WTC11 (cell line): ENCODE data around the gene AGBL1. TPM values are rescaled to one million over a fixed set of nuclear protein-coding genes. Genes with fewer than 3 reads are reported as not detected.

Experiments used
- ATAC-seq: fragments of 200-7000 bp; cut with Tn5 transposase; 2 replicates; pipeline ENCODE4 v1.10.0; 2021; ENCODE audit warnings: mild to moderate bottlenecking, moderate library complexity
- CTCF ChIA-PET: fragments of 300-600 bp; sonication (Branson Sonifier 250); formaldehyde crosslinking; loops from one replicate; lab custom pipeline; 2021; ENCODE audit warnings: antibody characterized with exemption; lab: Charles Lee
- POLR2A ChIA-PET: fragments of 350-600 bp; sonication (Branson Sonifier 250); formaldehyde crosslinking; loops from one replicate; lab custom pipeline; 2021; ENCODE audit warnings: antibody characterized with exemption; lab: Charles Lee
- DNase-seq: peaks from one replicate; pipeline ENCODE4 v3.0.0; 2021; ENCODE audit warnings: low spot score
- H3K27ac Mint-ChIP-seq: 2 replicates; pipeline ENCODE4 v1.8.0; 2021; ENCODE audit warnings: mixed read lengths
- H3K27me3 Mint-ChIP-seq: 2 replicates; pipeline ENCODE4 v1.8.0; 2021; ENCODE audit warnings: low read depth, mild to moderate bottlenecking, moderate library complexity, mixed read lengths
- H3K36me3 Mint-ChIP-seq: 2 replicates; pipeline ENCODE4 v1.8.0; 2021; ENCODE audit warnings: mixed read lengths
- H3K4me1 Mint-ChIP-seq: 2 replicates; pipeline ENCODE4 v1.8.0; 2022; ENCODE audit warnings: mixed read lengths
- H3K4me3 Mint-ChIP-seq: 2 replicates; pipeline ENCODE4 v1.8.0; 2021; ENCODE audit warnings: mild to moderate bottlenecking, moderate library complexity, mixed read lengths
- H3K9me3 Mint-ChIP-seq: 2 replicates; pipeline ENCODE4 v1.8.0; 2021; ENCODE audit warnings: mixed read lengths
- E2F1 ChIP-seq: sonication (generic); formaldehyde crosslinking; IDR thresholded peaks from 2 replicates; pipeline ENCODE4 v1.8.0; 2022; ENCODE audit warnings: mild to moderate bottlenecking, missing genetic modification reagents
- E2F4 ChIP-seq: sonication (generic); formaldehyde crosslinking; IDR thresholded peaks from 2 replicates; pipeline ENCODE4 v1.8.1; 2022; ENCODE audit warnings: low read depth, mild to moderate bottlenecking, moderate library complexity, missing genetic modification reagents, borderline replicate concordance
- ERG ChIP-seq: fragments of 250-450 bp; sonication (Bioruptor Pico); IDR thresholded peaks from 2 replicates; pipeline ENCODE4 v1.8.0; 2021; ENCODE audit warnings: mild to moderate bottlenecking
- FOXJ3 ChIP-seq: sonication (generic); formaldehyde crosslinking; IDR thresholded peaks from 2 replicates; pipeline ENCODE4 v1.9.0; 2021; ENCODE audit warnings: missing genetic modification reagents, mild to moderate bottlenecking, borderline replicate concordance
- FOXP4 ChIP-seq: sonication (generic); formaldehyde crosslinking; IDR thresholded peaks from 2 replicates; pipeline ENCODE4 v1.8.0; 2022; ENCODE audit warnings: mild to moderate bottlenecking, missing genetic modification reagents
- GABPB1 ChIP-seq: sonication (generic); formaldehyde crosslinking; IDR thresholded peaks from 2 replicates; pipeline ENCODE4 v1.8.1; 2023; ENCODE audit warnings: mild to moderate bottlenecking, missing genetic modification reagents
- KAT7 ChIP-seq: sonication (generic); formaldehyde crosslinking; IDR thresholded peaks from 2 replicates; pipeline ENCODE4 v1.8.1; 2023; ENCODE audit warnings: missing genetic modification reagents, mild to moderate bottlenecking, borderline replicate concordance
- MYBL2 ChIP-seq: sonication (generic); formaldehyde crosslinking; IDR thresholded peaks from 2 replicates; pipeline ENCODE4 v1.8.1; 2023; ENCODE audit warnings: mild to moderate bottlenecking, moderate library complexity, missing genetic modification reagents
- NFATC4 ChIP-seq: fragments of 250-450 bp; sonication (Bioruptor Pico); IDR thresholded peaks from 2 replicates; pipeline ENCODE4 v1.9.0; 2021; ENCODE audit warnings: mild to moderate bottlenecking
- NFYB ChIP-seq: sonication (generic); formaldehyde crosslinking; conservative IDR thresholded peaks from 2 replicates; pipeline ENCODE4 v1.8.0; 2022; ENCODE audit warnings: low read depth, missing genetic modification reagents
- RELA ChIP-seq: sonication (generic); formaldehyde crosslinking; IDR thresholded peaks from 2 replicates; pipeline ENCODE4 v1.8.1; 2022; ENCODE audit warnings: missing genetic modification reagents, mild to moderate bottlenecking, borderline replicate concordance
- SMAD4 ChIP-seq: sonication (generic); formaldehyde crosslinking; IDR thresholded peaks from 2 replicates; pipeline ENCODE4 v1.8.0; 2022; ENCODE audit warnings: mild to moderate bottlenecking, missing genetic modification reagents
- SP1 ChIP-seq: sonication (generic); formaldehyde crosslinking; conservative IDR thresholded peaks from 2 replicates; pipeline ENCODE4 v1.8.1; 2022; ENCODE audit warnings: missing genetic modification reagents
- TEAD4 ChIP-seq: sonication (generic); formaldehyde crosslinking; IDR thresholded peaks from 2 replicates; pipeline ENCODE4 v1.8.0; 2022; ENCODE audit warnings: mild to moderate bottlenecking, missing genetic modification reagents
- ZNF121 ChIP-seq: sonication (generic); formaldehyde crosslinking; IDR thresholded peaks from 2 replicates; pipeline ENCODE4 v1.8.0; 2023; ENCODE audit warnings: missing genetic modification reagents
- ZNF281 ChIP-seq: sonication (generic); formaldehyde crosslinking; IDR thresholded peaks from 2 replicates; pipeline ENCODE4 v1.8.0; 2023; ENCODE audit warnings: mild to moderate bottlenecking, missing genetic modification reagents
- ZNF396 ChIP-seq: fragments of 250-450 bp; sonication (Bioruptor Pico); IDR thresholded peaks from 2 replicates; pipeline ENCODE4 v1.8.0; 2021; ENCODE audit warnings: mild to moderate bottlenecking, moderate library complexity, borderline replicate concordance
- ZNF416 ChIP-seq: fragments of 250-450 bp; sonication (Bioruptor Pico); IDR thresholded peaks from 2 replicates; pipeline ENCODE4 v1.9.0; 2021; ENCODE audit warnings: mild to moderate bottlenecking, inconsistent platforms
- ZNF425 ChIP-seq: fragments of 250-450 bp; sonication (Bioruptor Pico); conservative IDR thresholded peaks from 2 replicates; pipeline ENCODE4 v1.9.0; 2021; ENCODE audit warnings: mild to moderate bottlenecking
- ZSCAN18 ChIP-seq: fragments of 250-450 bp; sonication (Bioruptor Pico); IDR thresholded peaks from 2 replicates; pipeline ENCODE4 v2.1.2; 2022; ENCODE audit warnings: mild to moderate bottlenecking, moderate library complexity
- total RNA-seq: library from RNA; stranded (reverse); gene quantifications from 3 replicates; pipeline ENCODE4 v1.2.3, GENCODE V29; 2021

AGBL1 gene
- total RNA-seq, 1 experiment from 2014 or later: not detected

GRCh38 chr15:86255247-86255646 lies 175.6 kb downstream of the AGBL1 start (continued):
- TF ChIP-seq FOXP4: no peak
- TF ChIP-seq RELA (CRISPR knock-in tag): no peak
- TF ChIP-seq SP1 (CRISPR knock-in tag): no peak
- TF ChIP-seq ZNF416 (CRISPR knock-in tag): no peak
- TF ChIP-seq ZSCAN18 (CRISPR knock-in tag): no peak

GRCh38 chr15:86256628-86257027 lies 177.0 kb downstream of the AGBL1 start:
- DNase-seq (no peak), ATAC-seq (no peak)
- CTCF ChIA-PET: no interaction called here
- POLR2A ChIA-PET: no interaction called here
- no peaks in the 10 kb centered on the region for H3K36me3 Mint-ChIP-seq
- no peak overlapping the region for H3K4me3 Mint-ChIP-seq
- no peaks in the 10 kb centered on the region for H3K4me1 Mint-ChIP-seq
- TF ChIP-seq ZNF425 (CRISPR knock-in tag): no peak
- TF ChIP-seq GABPB1 (CRISPR knock-in tag): no peak
- no peak for TF ChIP-seq TEAD4
- no peak for TF ChIP-seq ZNF396 (CRISPR knock-in tag)
- TF ChIP-seq KAT7 (CRISPR knock-in tag): no peak
- no peak for TF ChIP-seq SMAD4
- TF ChIP-seq E2F1 (CRISPR knock-in tag): no peak
- TF ChIP-seq ZNF281: no peak
- TF ChIP-seq NFYB: no peak
- TF ChIP-seq MYBL2 (CRISPR knock-in tag): no peak
- TF ChIP-seq ZNF121 (CRISPR knock-in tag): no peak
- no peak overlapping the region for H3K27ac Mint-ChIP-seq
- peaks cover 5% of the 10 kb centered on the region; the same call in 1 of the 2 replicates for H3K9me3 Mint-ChIP-seq
- H3K27me3 Mint-ChIP-seq: no peaks in the 10 kb centered on the region

- ChIA-PET POLR2A (no interaction called here), CTCF (no interaction called here)
- no peak overlapping the region for H3K4me3 Mint-ChIP-seq
- ATAC-seq: no peak
- no peaks in the 10 kb centered on the region for H3K27me3 Mint-ChIP-seq
- no peak overlapping the region for H3K27ac Mint-ChIP-seq
- no peaks in the 10 kb centered on the region for H3K9me3 Mint-ChIP-seq
- no peak for DNase-seq
- H3K36me3 Mint-ChIP-seq: no peaks in the 10 kb centered on the region
- H3K4me1 Mint-ChIP-seq: no peaks in the 10 kb centered on the region
- no peak for TF ChIP-seq FOXP4
- TF ChIP-seq NFATC4 (CRISPR knock-in tag): no peak
- no peak for TF ChIP-seq E2F4 (CRISPR knock-in tag)
- TF ChIP-seq RELA (CRISPR knock-in tag): no peak
- TF ChIP-seq FOXJ3: no peak
- no peak for TF ChIP-seq ERG (CRISPR knock-in tag)
These were observed 179.9 kb downstream of the AGBL1 start for GRCh38 chr15:86259589-86259988.
